NCI-H1694 treated with DMSO at 0.1 percent for 48 hours (cell line): ENCODE results near the gene HIF3A.

ENCODE experiments used
- DNase-seq: peaks from one replicate; lab custom pipeline; 2025; lab: John Stamatoyannopoulos, UW

HIF3A gene

DNA sequence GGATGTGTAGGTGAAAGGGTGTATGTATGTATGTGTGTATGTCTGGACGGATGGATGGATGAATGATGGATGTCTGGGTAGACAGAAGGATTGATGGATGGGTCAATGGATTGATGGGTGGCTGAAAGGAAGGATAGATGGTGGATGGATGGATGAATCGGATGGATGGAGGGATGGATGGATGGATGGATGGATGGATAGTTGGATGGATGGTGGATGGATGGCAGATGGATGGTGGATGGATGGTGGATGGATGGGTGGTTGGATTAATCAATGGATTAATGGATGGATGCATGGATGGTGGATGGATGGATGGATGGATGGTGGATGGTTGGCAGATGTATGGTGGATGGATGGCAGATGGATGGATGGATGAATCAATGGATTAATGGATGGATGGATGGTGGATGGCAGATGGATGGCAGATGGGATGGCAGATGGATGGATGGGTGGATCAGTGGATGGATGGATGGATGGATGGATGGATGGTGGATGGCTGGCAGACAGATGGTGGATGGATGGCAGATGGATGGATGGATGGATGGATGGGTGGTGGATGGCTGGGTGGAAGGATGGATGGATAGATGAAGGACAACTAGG is 33.6 kb downstream of the HIF3A start:
- no peak for DNase-seq

DNA sequence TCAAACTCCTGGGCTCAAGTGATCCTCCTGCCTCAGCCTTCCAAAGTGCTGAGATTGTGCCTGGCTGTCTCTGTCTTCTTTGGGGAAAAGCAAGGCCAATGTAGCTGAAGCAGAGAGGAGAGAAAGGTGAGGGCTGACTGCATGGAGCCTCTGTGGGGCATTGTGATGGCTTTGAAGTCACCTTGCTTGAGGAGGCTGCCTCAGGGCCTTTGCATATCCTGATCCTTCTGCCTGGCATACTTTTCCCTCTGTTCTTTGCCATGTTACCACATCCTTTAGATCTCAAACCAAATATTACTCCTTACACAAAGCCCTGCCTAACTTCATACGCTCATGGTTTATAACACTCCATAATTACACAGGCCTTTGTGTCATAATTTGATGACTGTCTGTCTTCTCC is 40.6 kb downstream of the HIF3A start:
- DNase-seq: no peak

DNA sequence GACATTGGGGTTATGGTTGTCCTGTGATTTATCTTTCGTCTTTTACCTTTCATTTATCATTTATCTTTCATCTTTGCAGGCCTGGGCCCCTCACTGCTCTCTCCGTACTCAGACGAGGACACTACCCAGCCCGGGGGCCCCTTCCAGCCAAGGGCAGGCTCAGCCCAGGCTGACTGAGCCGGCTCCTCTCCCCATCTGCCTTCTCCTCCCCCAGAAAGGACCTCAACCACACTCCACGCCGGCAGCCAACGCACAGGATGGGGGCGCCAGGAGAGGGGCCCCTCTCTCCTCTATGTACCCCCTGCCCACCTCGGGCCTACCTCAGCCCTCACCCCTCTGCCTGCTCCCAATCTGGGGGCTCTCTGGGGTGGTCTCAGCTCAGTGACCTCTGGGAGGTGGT is 42.6 kb downstream of the HIF3A start:
- DNase-seq: no peak

DNA sequence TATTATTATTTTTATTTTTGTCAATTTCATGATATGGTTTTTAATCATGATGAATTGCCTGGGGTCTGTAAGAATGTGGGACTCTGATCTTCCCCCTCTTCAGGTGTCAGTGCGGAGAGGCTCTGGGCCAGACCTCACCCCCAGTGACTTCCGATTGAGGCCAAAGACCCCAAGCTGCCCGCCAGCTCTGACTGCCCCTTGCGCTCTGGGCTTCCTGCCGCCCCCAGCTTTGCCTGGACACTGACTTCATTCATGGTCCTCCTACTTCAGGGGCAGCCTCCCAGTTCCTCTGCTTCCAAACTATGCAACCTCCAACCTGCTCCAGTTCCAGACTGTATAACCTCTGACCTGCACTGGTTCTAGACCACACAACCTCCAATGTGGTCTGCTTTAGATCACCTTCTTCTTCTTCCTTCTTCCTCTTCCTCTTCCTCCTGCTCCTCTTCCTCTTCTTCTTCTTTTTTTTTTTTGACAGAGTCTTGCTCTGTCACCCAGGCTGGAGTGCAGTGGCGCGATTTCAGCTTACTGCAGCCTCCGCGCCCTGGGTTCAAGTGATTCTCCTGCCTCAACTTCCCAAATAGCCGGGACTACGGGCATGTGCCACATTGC is 43.3 kb downstream of the HIF3A start:
- DNase-seq: no peak

DNA sequence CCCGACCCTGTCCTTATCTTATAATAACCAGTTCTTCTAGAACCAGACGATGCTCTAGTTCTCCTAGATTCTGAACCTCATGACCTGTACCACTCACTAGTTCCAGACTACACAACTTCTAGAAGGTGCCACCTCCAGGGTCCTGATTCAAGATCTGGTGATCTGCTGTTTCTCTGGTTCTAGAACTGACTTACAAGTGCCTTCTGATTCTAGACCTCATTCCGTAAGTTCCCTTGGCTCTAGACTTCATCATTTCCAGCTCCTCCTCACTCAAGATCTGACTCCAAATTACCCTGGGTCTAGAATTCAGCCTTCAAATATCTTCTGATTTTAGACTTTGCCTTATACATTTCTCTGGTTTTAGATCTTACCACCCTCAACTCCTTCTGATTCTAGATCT is 45.1 kb downstream of the HIF3A start:
- DNase-seq: no peak

DNA sequence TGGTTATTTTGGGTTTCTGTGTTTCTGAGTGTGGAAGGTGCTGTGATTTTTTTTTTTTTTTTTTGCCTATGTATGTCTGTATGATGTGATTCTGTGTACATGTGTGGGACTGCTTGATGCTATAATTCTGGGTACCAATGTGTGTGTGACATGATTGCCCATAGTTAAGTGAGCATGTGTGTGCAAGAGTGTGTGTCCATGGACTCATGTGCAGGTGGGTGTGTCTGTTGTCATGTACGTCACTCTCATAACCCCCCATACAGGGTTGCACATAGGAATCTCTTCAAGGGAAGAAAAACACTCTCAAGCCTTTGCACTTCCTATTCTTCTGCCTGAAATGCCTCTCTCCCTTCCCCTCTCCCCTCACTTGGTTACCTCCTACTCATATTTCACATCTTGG is 47.5 kb downstream of the HIF3A start:
- DNase-seq: no peak

DNA sequence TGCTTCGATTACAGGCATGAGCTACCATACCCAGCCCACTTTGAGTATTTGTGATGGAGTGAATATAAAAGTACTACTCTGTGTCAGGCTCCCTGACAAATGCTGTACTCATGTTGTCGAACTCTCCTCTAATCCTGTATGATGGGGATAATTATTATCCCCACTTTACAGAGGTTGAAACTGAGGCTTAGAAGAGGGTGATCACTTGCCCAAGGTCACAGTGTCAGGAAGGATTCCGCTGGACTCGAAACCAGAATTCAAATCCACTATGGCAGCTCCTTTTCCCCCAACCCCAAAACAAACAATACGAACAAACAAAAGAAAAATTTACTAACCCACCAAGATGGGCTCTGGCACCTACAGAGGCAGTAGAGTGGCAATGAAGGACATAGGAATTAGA is 48.3 kb downstream of the HIF3A start:
- no peak for DNase-seq

DNA sequence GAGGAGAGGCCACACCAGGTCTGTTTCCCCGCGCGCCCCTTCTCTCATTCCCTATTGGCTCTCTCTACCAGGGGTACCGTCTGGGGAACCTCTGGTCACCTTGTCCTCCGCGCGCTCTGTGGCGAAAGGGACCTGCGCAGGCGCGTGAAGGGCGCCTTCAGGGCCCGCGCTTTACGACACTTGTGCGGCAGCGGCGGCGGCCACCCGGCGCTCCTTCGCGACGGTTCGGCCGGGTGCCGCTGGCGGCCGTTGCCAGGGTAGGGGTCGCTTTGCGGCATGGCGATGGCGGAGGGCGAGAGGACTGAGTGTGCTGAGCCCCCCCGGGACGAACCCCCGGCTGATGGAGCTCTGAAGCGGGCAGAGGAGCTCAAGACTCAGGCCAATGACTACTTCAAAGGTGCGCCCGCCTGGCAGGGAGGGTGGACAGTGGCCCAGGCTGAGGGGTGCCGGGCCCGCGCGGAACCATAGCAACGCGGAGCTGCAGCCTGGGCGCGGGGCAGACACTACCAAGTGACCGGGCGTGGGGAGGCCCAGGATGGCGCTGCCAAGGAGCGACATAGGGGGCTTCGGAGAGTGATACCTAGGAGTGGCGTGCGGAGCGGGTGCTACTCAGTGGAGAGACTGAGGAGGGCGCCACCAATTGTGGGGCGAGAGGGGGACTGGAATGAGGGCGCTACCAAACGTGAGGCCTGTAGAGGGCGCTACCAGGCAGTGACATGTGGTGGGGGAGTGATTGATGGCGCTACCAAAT is 50.2 kb downstream of the HIF3A start, which contains the start of gene PPP5C:
TSS of gene PPP5C (plus strand) at position 267 of the 751 bp plus-strand sequence. CDS start at position 277, 10 bp downstream.
- peak; percentile 92 for DNase-seq

DNA sequence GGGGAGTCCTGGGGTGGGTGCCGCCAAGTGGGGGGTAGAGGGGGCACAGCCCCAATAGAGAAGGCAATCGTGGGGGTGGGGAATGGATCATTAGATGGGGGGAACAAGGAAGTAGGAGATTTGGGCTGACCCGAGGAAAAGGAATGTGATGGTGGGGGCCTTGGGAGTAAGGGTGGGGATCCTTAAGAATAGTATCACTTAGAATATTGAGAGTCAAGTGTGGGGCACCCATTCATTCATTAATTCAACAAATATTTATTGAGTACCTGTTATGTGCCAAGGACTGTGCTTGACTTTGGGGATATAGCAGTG is 50.7 kb downstream of the HIF3A start:
- no peak for DNase-seq

DNA sequence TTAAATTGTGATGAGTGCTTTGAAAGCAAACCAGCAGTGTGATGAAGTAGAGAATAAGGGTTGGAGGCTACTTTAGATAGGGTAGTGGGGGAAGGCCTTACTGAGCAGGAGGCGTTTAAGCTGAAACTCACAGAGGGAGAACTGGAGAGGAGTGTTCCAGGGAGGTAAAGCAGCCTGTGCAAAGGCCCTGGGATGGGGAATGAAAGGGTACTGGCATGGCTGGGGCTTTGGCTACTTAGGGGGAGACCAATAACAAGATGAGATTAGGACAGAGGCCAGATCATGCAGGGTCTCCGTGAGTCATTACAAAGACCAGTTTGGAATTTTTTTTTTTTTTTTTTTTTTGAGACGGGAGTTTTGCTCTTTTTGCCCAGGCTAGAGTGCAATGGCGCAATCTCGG is 51.1 kb downstream of the HIF3A start:
- DNase-seq: no peak

DNA sequence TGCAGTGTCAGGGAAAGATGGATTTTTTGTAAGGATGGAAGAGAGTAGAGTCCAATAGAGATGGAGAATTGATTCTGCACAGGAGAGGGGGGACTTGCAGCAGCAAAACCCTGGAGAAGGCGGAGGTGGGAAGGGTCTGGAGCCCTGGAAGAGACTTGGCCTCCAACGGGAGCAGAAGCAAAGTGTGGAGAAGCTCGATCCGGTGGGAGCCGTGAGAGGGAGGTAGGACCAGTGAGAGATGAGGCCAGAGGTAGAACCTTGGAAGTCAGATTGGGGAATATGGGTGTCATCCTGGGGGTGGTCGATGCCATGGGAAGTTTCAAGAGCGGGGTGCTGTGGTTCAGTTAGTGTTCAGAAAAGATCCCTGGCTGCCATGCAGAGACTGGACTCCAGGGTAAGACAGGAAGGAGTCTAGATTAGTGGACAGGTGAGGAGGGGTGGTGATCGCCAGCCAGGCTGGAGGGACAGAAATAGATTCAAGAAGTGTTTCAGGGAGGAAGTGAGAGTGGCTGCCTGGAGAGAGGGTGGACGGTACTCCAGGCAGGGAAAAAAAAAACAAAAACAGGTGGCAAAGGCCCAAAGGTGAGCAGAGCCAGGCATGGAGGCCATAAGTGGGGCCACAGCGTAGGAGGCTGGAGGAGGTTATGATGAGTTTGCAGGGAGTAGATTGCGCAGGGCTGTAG is 52.6 kb downstream of the HIF3A start:
- no peak for DNase-seq

DNA sequence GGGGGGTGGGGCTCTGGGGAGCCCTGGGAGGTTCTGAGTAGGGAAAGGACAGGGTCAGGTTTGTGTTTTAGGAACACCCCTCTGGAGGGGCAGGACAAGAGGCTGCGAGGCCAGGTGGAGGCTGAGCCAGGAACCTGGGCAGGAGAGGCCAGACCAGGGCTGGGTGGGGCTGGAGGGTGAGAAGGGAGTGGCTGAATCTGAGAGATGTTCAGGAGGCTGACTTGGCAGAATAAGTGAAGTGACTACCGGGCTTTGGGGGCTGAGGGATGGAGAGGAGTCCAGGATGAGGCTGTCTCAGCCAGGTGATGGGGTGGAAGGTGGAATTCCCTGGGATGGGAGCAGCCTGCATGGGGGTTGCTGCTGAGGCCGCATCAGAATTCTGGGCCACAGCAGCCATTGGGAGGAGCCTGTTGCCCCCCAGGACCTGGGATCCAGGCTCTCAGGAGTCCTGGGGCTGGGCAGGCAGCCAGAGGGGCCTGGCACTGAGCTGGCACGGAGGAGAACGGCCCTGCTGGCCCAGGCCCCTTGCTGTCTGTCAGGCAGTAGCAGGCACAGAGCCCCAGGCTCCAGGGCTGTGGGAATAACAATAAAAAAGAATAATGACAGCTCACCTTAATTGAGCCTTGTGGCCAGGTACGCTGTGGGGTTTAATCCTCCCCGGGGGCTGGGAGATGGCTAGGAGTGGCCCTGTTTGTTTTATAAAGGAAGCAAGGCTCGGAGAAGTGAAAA is 53.4 kb downstream of the HIF3A start:
- DNase-seq: no peak

DNA sequence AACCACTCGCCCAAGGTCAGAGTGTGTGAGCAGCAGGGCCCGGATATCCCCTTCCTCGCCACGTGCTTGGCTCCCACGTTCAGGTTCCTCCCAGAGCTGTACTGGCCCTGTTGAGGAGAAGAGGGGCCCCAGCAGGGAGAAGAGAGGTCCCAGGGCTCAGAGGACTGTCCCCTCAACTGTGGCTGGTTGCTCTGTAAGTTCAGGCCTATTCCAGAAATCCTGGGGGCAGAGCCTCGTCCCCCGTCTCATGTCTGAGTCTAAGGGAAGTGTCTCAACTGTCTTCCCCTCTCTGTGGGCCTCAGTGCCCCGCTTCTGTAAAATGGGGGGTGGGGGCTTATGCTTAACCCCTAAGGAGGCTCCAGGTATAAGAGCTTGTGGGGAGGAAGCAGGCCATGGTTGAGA is 53.9 kb downstream of the HIF3A start:
- no peak for DNase-seq

DNA sequence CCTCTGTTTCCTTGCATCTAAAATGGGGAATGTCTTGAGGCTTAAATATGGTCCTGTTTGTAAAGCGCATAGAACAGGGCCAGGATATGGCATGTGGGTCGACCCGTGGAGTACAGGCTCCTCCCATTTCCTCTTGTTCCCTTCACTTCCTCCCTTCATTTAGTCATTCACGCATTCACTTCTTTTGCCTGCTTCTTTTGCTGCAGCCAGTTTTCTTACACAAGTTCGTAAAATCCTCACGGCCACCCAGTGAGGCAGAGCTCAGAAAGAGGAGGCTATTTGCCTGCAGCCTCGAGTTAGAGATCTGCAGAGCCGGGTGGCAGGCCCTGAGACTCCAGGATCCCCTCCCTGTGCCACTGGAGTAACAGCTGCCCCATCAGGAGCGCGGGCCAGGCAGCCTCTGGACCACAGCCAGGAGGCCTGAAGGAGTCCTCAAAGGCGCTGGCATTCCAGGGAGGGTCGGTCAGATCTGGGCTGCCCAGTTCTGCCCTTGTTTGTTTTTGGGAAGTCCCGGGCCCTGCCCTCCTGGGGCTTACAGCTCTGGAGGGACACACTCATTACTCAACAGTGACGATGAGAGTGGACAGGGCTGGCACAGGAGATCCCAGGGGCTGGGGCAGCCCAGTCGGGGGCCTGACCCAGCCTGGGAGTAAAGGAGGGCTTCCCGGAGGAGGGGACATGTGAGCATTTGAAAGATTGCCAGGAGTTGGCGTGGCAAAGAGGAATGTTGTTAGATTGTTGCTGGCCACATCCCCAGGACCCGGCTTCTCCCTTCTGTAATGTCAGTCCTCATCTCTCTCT is 54.6 kb downstream of the HIF3A start:
- DNase-seq: no peak

DNA sequence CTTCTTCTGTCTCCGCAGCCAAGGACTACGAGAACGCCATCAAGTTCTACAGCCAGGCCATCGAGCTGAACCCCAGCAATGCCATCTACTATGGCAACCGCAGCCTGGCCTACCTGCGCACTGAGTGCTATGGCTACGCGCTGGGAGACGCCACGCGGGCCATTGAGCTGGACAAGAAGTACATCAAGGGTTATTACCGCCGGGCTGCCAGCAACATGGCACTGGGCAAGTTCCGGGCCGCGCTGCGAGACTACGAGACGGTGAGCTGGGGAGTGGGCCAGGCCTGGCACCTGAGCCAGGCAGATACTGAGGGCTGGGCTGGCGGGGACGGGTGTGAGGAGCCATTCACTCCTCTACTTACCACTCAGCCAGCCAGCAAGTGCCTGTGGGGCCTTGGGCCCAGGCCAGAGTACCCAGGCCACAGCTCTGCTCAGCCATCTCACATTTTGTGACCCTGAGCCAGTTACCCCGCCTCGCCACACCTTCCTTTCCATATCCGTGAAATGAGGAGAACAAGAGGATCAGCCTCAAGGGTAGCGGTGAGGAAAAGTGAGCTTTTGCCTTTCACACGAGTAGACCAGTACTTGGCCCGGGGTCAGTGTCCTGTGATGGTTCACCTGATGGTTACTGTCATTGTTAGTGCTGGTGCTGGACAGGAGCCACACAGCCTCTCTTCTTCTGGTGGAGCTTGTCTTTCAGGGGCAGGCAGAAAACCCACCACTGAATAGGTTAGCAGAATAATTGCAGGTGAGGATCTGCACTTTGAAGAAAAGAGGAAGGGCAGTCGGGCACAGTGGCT is 57.1 kb downstream of the HIF3A start:
- no peak for DNase-seq

DNA sequence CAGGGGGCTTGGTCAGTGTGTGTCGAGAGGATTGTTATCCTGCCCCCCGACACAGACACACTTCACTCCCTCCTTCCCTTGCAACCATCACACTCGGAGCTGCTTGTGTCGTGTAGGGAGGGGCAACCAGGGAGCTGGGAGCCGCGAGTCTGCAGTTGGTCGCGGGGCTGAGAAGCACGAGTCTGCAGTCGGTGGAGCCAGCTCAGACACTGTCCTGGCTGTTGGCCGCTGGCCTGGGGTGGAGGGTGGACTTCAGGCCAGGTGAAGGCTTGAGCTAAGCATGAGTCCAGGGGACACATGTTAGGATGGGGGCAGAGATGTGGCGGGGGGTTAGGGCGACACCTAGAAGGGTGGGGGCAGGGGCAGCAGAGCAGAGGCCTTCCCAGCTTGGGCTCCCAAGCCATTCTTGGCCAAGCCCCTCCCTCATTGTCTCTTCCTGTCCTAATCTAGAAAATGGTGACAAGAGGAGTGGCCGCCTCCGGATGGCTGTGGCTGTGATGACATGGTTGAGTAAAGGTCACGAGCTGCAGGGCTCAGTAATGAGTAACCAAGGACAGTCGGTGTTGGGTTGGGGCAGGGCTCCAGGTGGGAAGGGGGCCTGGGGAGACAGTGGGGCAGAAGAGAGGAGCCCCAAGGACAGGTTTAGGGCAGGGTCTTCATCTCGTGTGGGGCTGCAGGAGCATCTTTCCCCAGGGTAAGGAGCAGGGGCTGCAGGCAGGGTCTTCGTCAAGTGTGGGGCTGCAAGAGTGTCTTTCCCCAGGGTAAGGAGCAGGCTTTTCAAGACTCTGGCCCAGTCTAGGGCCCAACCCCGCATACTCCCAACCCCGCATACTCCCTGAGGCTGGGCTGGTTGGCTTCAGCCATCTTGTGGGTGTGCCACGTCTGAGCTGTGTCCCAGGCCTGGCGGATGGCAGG is 58.6 kb downstream of the HIF3A start:
- DNase-seq: no peak

DNA sequence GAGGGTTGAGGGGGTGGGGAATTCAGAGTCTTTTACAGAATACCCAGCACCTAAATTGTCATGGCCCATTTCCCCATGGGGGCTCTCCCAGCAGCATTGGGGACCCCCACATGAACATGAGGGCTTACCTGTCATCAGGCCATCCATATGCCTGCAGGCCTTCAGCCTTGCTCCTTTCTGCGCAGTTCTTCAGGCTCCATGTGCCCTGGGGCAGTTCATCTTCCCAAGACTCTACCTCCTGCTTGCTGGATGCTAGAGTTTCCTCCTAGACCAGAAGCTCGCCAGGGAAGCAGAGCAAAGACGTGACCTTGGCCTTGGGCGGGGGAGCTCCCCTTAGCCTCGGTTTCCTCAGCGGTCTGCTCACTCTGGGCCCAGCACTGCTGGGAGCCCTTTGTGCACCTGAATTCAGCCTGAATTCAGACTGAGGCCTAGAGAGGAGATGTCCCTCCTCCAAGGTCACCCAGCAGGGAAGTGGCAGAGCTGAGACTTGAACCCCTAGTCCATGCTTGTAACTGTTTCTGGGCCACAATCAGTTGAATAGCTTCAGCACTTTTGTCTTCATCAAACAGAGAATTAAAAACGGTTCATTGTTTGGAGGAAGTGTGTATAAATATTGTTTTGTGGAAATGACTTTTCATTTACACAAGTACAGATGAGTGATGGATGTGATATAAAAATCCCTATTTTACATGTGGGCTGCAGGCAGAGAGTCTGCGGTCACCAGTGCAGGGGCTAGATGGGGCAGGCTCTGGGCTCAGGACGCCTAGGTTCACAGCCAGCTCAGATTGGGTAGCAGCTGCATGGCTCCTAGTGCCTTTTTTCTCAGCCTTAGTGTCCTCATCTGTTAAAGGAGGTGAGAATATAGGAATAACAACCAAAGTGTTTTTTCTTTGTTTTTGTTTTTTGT is 59.6 kb downstream of the HIF3A start:
- DNase-seq: no peak

DNA sequence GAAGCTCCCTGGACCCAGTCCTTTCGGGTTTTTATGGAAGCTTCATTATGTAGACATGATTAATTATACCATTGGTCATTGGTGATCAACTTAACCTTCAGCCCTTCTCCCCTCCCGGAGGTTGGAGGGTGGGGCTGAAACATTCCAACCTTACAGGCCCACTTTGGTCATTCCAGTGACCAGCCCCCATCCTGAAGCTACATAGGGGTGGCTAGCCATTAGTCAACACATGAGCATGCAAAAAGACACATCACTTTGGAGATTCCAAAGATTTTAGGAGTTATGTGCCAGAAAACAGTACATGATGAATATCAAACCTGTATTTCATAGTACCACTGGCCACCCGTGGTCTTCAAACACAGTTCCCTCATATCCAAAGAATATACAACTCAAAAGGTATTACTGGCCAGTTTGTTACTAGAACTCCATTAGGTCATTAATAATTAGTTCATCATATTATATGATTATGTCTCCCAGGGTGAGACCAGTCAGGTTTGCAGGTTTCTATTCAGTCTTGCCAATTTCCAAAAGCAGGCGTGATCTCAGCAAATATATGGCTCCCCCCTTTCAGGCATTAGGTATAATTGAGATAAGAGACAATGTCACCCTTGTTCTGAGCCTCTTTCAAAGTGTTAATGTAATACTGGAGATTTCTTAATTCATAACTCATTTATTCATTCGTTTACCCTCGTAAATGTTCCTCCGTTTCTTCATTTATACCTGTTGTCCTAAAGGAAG is 61.2 kb downstream of the HIF3A start:
- no peak for DNase-seq
